K562 (cell line): ENCODE measurements around the gene MFSD11. TPM values are rescaled to one million over a fixed set of nuclear protein-coding genes. Genes with fewer than 3 reads are reported as not detected.

ENCODE experiments used
- ATAC-seq: fragments of 200-7000 bp; cut with Tn5 transposase; 3 replicates; pipeline ENCODE4 v1.9.1; 2020; ENCODE audit warnings: moderate library complexity
- BruUV-seq: library from RNA; stranded (reverse); fragments of 400-500 nt; replicated peaks from 2 replicates; lab custom pipeline; 2021; lab: Mats Ljungman, UMichigan
- CTCF ChIA-PET: fragments of 300-600 bp; formaldehyde crosslinking; extraction: SDS; loops from one replicate; lab custom pipeline; 2021; ENCODE audit warnings: low intra/inter-chr PET ratio; lab: Yijun Ruan, JAX
- POLR2A ChIA-PET: fragments of 300-600, 350-650 bp; sonication (Branson Sonifier 250); formaldehyde crosslinking; extraction: SDS; loops from one replicate; lab custom pipeline; 2021; ENCODE audit warnings: antibody characterized with exemption, inconsistent platforms; lab: Yijun Ruan, JAX
- DNase-seq, 4 experiments: peaks; one replicate each; pipeline versions ENCODE4 v3.0.0 to v3.0.0-alpha.2; 2011 to 2018; ENCODE audit warnings: low spot score in 3 of 4, mixed read lengths in 3 of 4; ENCODE audit errors: extremely low read depth in 1 of 4
- FAIRE-seq: peaks from 2 replicates; lab custom pipeline; 2011; peaks lifted over from hg19 to GRCh38; lab: Jason Lieb, UNC
- H2AFZ ChIP-seq: 2 replicates; pipeline ENCODE4 v1.6.0; 2011; ENCODE audit warnings: low read depth, low read length, control low read depth, inconsistent platforms
- H3K27ac ChIP-seq: fragments of 200-600 bp; 3 replicates; pipeline ENCODE4 v1.8.0; 2011; ENCODE audit warnings: low read depth, mild to moderate bottlenecking, control low read depth, inconsistent platforms, low read length, moderate library complexity, mixed read lengths; ENCODE audit errors: extremely low read depth
- H3K27me3 ChIP-seq, 2 experiments: fragments of 300-600 bp in 1 of 2; 2 replicates in 1 of 2; 3 replicates in 1 of 2; pipeline versions ENCODE4 v1.6.0 to v1.8.0; 2011; ENCODE audit warnings: inconsistent platforms in 2 of 2, low read length in 2 of 2, mild to moderate bottlenecking in 1 of 2, mixed read lengths in 1 of 2, moderate library complexity in 1 of 2; ENCODE audit not compliant: control insufficient read depth in 2 of 2, insufficient read depth in 2 of 2
- H3K36me3 ChIP-seq: fragments of 300-600 bp; 3 replicates; pipeline ENCODE4 v1.8.0; 2011; ENCODE audit warnings: mild to moderate bottlenecking, low read length, inconsistent platforms; ENCODE audit not compliant: control insufficient read depth, insufficient read depth
- H3K4me1 ChIP-seq, 2 experiments: fragments of 200-600 bp in 1 of 2; replicated peaks in 1 of 2; 2 replicates in 1 of 2; 3 replicates in 1 of 2; pipeline versions ENCODE4 v1.5.1 to v1.8.0; 2011; ENCODE audit warnings: inconsistent platforms in 2 of 2, low read length in 2 of 2, mild to moderate bottlenecking in 1 of 2, mixed read lengths in 1 of 2, moderate library complexity in 1 of 2; ENCODE audit not compliant: control insufficient read depth in 2 of 2, insufficient read depth in 2 of 2
- H3K4me2 ChIP-seq: 2 replicates; pipeline ENCODE4 v1.6.1; 2011; ENCODE audit warnings: low read length, control low read depth, inconsistent platforms, mixed read lengths; ENCODE audit not compliant: insufficient read depth
- H3K4me3 ChIP-seq: fragments of 200-600 bp; sonication (generic), shearing (Covaris generic); 2 replicates; pipeline ENCODE4 v1.5.1; 2016; ENCODE audit warnings: control low read depth, inconsistent platforms
- H3K79me2 ChIP-seq: fragments of 200-600 bp; 3 replicates; pipeline ENCODE4 v1.8.0; 2011; ENCODE audit warnings: low read length, inconsistent platforms; ENCODE audit not compliant: control insufficient read depth, insufficient read depth
- H3K9ac ChIP-seq, 2 experiments: 2 replicates each; pipeline versions ENCODE4 v1.6.0 to v1.6.1; 2011; ENCODE audit warnings: low read depth in 2 of 2, low read length in 2 of 2, control low read depth in 1 of 2, inconsistent platforms in 1 of 2, mild to moderate bottlenecking in 1 of 2, mixed read lengths in 1 of 2; ENCODE audit not compliant: insufficient read depth in 1 of 2
- H3K9me1 ChIP-seq: one replicate; pipeline ENCODE4 v1.6.0; 2011; ENCODE audit warnings: inconsistent platforms, mild to moderate bottlenecking, low read length, moderate library complexity; ENCODE audit not compliant: control insufficient read depth, insufficient read depth
- H3K9me3 ChIP-seq: replicated peaks from 2 replicates; pipeline ENCODE4 v1.5.1; 2011; ENCODE audit warnings: low read depth, low read length, inconsistent platforms; ENCODE audit not compliant: control insufficient read depth, insufficient read depth
- H4K20me1 ChIP-seq: replicated peaks from 2 replicates; pipeline ENCODE4 v1.6.1; 2011; ENCODE audit warnings: low read length, inconsistent platforms, mixed read lengths; ENCODE audit not compliant: control insufficient read depth, insufficient read depth
- ZNF175 ChIP-seq: fragments of 200-800 bp; sonication (Bioruptor generic); IDR thresholded peaks from 2 replicates; pipeline ENCODE4 v1.6.1; 2016; ENCODE audit warnings: low read depth, mild to moderate bottlenecking, missing genetic modification characterization, missing compliant biosample characterization
- ZNF184 ChIP-seq: sonication (generic); formaldehyde crosslinking; IDR thresholded peaks from 2 replicates; pipeline ENCODE4 v1.5.0; 2020; ENCODE audit warnings: missing genetic modification reagents
- WGBS: fragments of 100-300 bp; shearing (Covaris generic); methylation state at CpG from one replicate; pipeline ENCODE4 v1.1.6; 2016; ENCODE audit warnings: low coverage, mixed read lengths; ENCODE audit not compliant: insufficient coverage; ENCODE audit errors: missing lambda C conversion rate; 5-methylcytosine and 5-hydroxymethylcytosine counted together
- in situ Hi-C: fragments of 300-500 bp; cut with MboI; formaldehyde crosslinking; loops from 4 replicates; pipeline ENCODE4 v1.15.0; 2018; ENCODE audit warnings: inconsistent platforms, mixed read lengths
- intact Hi-C: fragments of 100-400 bp; cut with micrococcal nuclease; formaldehyde crosslinking; loops from 2 replicates; pipeline ENCODE4 v1.14.2; 2022
- polyA plus RNA-seq, 8 experiments: library from polyadenylated mRNA; depleted of rRNA in 4 of 8; stranded (reverse) in 5 of 8; unstranded in 3 of 8; fragments of >200 nt; fragmentation: Nextera tagmentation in 2 of 8; fragmentation: Illumina TruSeq in 1 of 8; extraction: Ambion mirVana in 2 of 8; extraction: Trizol in 1 of 8; gene quantifications; 2 replicates each; pipeline versions ENCODE4 v1.2.1 to v1.2.3, GENCODE V29; 2011 to 2014; ENCODE audit warnings: inconsistent platforms in 1 of 8, missing spikeins in 1 of 8
- total RNA-seq, 7 experiments: library from RNA; depleted of rRNA in 6 of 7; stranded (reverse); fragments of >200 nt in 6 of 7; fragmentation: Illumina TruSeq in 2 of 7; extraction: Trizol in 2 of 7; gene quantifications; 2 replicates each; pipeline versions ENCODE4 v1.2.1 to v1.2.3, GENCODE V29; 2011 to 2021; ENCODE audit warnings: low replicate concordance in 1 of 7

Gene MFSD11
- total and polyA plus RNA-seq, 9 of the 15 experiments (the other 6 are each of a cell fraction or from before 2014, with no cell fraction given) = 14.4 to 24.5 (median 19.9) TPM

DNA sequence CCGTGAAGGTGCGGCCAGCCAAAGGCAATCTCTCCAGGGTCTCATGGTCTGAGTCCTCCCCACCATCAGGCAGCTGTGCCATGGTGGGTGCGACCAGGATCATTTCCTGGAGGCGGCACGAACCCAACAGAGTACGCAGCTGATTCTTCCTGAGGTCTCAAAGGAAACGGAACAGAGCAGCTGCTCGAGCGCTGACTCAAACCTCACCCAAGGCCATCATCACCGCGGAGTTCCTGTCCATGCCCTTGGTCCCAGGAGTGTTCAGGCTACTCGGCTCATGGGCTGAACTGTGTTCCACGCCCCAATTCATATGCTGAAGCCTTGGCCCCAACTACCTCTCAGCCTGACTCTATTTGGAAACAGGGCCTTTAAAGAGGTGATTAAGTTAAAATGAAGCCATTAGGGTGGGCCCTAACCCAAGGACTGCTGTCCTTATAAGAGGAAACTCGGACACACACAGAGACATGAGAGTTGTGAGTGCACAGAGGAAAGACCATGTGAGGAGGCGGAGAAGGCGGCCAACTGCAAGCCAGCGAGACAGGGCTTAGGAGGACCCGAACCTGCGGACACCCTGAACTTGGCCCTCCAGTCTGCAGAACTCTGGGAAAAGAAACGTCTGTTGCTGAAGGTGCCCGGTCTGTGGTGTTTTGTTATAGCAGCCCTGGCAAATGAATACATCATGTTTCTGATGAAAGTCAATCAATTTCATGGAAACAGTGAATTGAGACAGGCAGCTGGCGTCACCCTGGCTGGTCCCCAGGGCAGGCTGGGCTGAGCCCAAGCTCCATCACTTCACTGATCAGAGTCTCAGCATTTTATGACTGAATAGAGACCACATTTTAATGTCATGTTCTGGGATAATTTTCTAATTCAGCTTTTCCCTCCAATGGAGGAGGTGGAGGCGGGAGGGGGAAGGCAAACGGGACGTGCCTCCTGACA lies 40.9 kb upstream of the MFSD11 start:
- H3K9me1 ChIP-seq = no peaks in the 10 kb centered on the region
- H3K4me3 ChIP-seq = no peak overlapping the region
- peak overlapping the region in 1 of 2 experiments; percentile 85; a peak in 1 of 4 replicates for H3K9ac ChIP-seq
- in situ Hi-C loops = no loop called here
- no TSS peak for BruUV-seq
- ATAC-seq = peak; percentile 26
- peaks cover 15 to 36% of the 10 kb centered on the region in 2 experiments for H3K4me1 ChIP-seq
- TF ChIP-seq ZNF175 (CRISPR knock-in tag) (0 out of 2 replicates have a peak, but pooled peaks have one; percentile 25), ZNF184 (CRISPR knock-in tag) (no peak)
- TF ChIP-seq, all 486 proteins: peak for 1
- CTCF ChIA-PET = no interaction called here
- WGBS = 61% methylated on average over 22 of the region's 25 CpGs
- no peaks in the 10 kb centered on the region for H3K9me3 ChIP-seq
- H3K27ac ChIP-seq = no peak overlapping the region
- POLR2A ChIA-PET = interaction anchor here (0.6 to 2.8 kb wide), 8 partner anchors 10 to 204 kb away, joined by 3 to 19 read pairs (median 4); no protein-coding TSS in a partner anchor
- 0 out of 2 replicates have a peak, but pooled peaks cover 3% of the 10 kb centered on the region for H4K20me1 ChIP-seq
- 0 out of 2 replicates have a peak overlapping the region, but pooled peaks have one; percentile 28 for H2AFZ ChIP-seq
- intact Hi-C loops = no loop called here
- H3K4me2 ChIP-seq = peak overlapping the region; percentile 69
- H3K36me3 ChIP-seq = no peaks in the 10 kb centered on the region
- FAIRE-seq = peak; percentile 67
- no peaks in the 10 kb centered on the region for H3K79me2 ChIP-seq
- DNase-seq = no peak
- H3K27me3 ChIP-seq = no peaks in the 10 kb centered on the region
